Fibroblast of skin of left quadriceps (primary cell): ENCODE results near the gene TBRG4.
"Not testable (repeated sequence)": the region's sequence is repeated elsewhere in the genome, so short reads cannot be mapped to it uniquely, and the experiment has no call there.

ENCODE experiments used
- DNase-seq, 2 experiments: peaks; one replicate each; pipeline ENCODE4 v3.0.0-alpha.2; 2013; ENCODE audit warnings: low read depth in 2 of 2

Gene TBRG4

GRCh38 chr7:45111298-45112223 is at the start of gene TBRG4:
Gene TBRG4 (minus strand): TSS chr7:45111697. CDS start chr7:45109237, 2,460 bp downstream.
- DNase-seq: peak; percentile 77 to 81

- no peak for DNase-seq
Measured at GRCh38 chr7:45161138-45161537, 49.6 kb upstream of the TBRG4 start.

- DNase-seq: no peak
Measured at GRCh38 chr7:45160417-45160881, 49.0 kb upstream of the TBRG4 start.

GRCh38 chr7:45159296-45159695 is 47.8 kb upstream of the TBRG4 start:
- no peak for DNase-seq

GRCh38 chr7:45158471-45158870 is 47.0 kb upstream of the TBRG4 start:
- no peak for DNase-seq

GRCh38 chr7:45157653-45158401 is 46.3 kb upstream of the TBRG4 start, which contains the start of gene RAMP3:
Gene RAMP3 (plus strand): TSS chr7:45157791. CDS start chr7:45157829, 38 bp downstream.
- DNase-seq: no peak

- no peak for DNase-seq
Measured at GRCh38 chr7:45157286-45157652, 45.8 kb upstream of the TBRG4 start.

- no peak for DNase-seq
Measured at GRCh38 chr7:45156516-45157272, 45.2 kb upstream of the TBRG4 start.

GRCh38 chr7:45155941-45156340 is 44.4 kb upstream of the TBRG4 start:
- DNase-seq: no peak

GRCh38 chr7:45155357-45155900 is 43.9 kb upstream of the TBRG4 start:
- DNase-seq: no peak

GRCh38 chr7:45153861-45154260 is 42.4 kb upstream of the TBRG4 start:
- not testable (repeated sequence) for DNase-seq

- DNase-seq: no peak
Measured at GRCh38 chr7:45153233-45153632, 41.7 kb upstream of the TBRG4 start.

- DNase-seq: no peak
Measured at GRCh38 chr7:45151967-45152366, 40.5 kb upstream of the TBRG4 start.

- DNase-seq: no peak
Measured at GRCh38 chr7:45151131-45151684, 39.7 kb upstream of the TBRG4 start.

- DNase-seq: no peak
Measured at GRCh38 chr7:45150199-45150598, 38.7 kb upstream of the TBRG4 start.

GRCh38 chr7:45149606-45150005 is 38.1 kb upstream of the TBRG4 start:
- no peak for DNase-seq

GRCh38 chr7:45148653-45148973 is 37.1 kb upstream of the TBRG4 start:
- no peak for DNase-seq

GRCh38 chr7:45147858-45148652 is 36.6 kb upstream of the TBRG4 start:
- no peak for DNase-seq

GRCh38 chr7:45146531-45147379 is 35.3 kb upstream of the TBRG4 start:
- no peak for DNase-seq

GRCh38 chr7:45145881-45146280 is 34.4 kb upstream of the TBRG4 start:
- no peak for DNase-seq
